GM18511 (cell line): ENCODE measurements around the gene PITPNB.

Experiments
- ATAC-seq: cut with Tn5 transposase; IDR thresholded peaks from one replicate; pipeline ENCODE4 v1.9.1; 2021; ENCODE audit warnings: mild to moderate bottlenecking, moderate library complexity; ENCODE audit not compliant: unreplicated experiment

PITPNB gene

DNA sequence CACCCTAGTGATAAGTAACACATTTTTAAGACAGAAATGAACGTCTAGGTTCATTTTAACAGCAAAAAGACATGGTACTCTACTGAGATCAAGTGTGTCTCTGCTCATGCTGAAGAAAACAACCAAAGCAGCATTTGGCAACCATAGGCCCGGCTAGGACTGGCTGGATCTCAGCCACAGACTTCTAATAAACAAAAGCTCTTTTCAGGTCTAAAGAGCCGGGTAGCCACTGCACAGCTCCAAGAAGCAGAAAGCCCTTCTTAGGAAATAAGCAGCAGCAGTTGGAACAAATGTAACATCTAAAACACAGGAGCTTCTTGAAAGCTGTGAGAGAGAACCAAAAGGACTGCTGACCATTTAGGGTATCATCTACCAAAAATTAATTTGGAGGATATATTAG is 37.6 kb downstream of the PITPNB start:
- ATAC-seq, result no peak

- no peak for ATAC-seq
Observed at GRCh38 chr22:27880778-27881394, 38.2 kb downstream of the PITPNB start.

DNA sequence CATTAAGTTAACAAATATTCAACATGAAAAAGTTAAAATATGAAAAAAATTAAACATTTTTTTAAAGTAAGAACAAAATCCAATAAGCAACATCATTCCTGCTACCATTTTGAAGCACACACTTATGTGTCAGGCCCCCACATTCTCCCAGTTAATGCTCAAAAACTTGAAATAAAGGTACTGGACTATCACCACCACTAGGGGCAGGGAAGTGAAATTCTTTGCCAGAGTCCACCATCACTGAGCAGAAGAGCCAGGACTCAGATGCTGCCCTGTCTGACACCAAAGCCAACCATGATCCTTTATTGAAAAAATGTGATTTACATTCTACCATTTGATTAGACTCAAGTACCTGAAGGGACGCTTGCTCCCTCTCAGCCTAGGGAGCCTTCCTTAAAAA is 39.1 kb downstream of the PITPNB start:
- ATAC-seq, result no peak

DNA sequence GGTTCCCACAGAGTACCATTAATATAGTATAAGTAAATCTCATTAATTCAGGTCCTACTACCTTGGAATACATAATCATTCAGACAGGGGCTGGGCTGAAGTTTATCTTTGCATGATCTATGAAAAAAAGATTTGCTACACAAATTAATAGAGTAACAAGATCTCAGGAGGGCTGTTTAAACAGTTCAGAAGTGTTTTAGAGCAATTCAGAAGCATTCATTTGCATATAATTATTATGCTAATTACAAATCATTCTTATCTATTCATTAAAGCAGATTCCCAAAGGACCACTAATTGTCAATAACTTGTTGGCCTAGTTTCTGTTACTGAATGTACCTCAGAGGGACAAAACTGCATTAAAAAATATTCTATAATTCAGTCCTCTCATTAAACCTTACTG is 40.5 kb downstream of the PITPNB start:
- ATAC-seq, result no peak

- no peak for ATAC-seq
Observed at GRCh38 chr22:27877501-27877900, 41.6 kb downstream of the PITPNB start.

DNA sequence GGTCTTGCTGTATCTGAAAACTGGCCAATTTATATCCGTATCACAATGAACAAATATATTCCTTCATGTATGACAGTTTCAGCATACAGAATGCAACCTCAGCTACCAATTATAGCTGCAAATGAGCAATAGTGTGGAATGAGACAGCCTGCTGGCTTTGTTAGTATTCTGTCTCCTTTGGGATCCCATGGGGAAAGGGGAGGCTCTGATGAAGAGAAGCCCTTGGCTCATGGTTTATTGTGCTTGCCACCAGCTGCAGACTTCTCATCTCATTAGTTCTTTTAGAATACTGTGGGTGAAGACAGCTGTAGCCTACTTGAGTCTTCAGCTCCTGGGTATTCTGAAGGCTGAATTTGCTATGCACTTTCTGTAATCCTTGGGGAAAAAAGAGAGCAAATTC is 42.4 kb downstream of the PITPNB start:
- no peak for ATAC-seq

DNA sequence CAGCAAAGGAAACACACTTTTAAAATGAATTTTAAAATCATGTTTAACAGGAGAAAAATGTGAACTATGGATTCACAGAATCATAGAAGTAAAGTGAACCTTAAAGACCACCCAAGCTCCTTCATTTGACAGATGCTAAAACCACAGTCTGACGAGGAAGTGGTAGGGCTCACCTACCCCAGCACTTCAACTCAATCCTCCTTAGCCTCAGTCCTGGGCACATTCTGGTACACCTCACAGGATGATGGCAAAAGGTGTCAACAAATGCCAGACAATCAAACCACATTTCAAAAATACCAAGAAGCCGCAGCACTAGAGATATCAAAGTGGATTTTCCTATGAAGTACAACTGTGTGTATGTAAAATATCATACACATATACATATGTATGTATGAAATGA is 43.1 kb downstream of the PITPNB start:
- no peak for ATAC-seq

- ATAC-seq, result no peak
Observed at GRCh38 chr22:27874764-27875163, 44.3 kb downstream of the PITPNB start.

GRCh38 chr22:27874185-27874584 is 44.9 kb downstream of the PITPNB start:
- no peak for ATAC-seq

- ATAC-seq, result no peak
Observed at GRCh38 chr22:27873472-27873871, 45.6 kb downstream of the PITPNB start.

DNA sequence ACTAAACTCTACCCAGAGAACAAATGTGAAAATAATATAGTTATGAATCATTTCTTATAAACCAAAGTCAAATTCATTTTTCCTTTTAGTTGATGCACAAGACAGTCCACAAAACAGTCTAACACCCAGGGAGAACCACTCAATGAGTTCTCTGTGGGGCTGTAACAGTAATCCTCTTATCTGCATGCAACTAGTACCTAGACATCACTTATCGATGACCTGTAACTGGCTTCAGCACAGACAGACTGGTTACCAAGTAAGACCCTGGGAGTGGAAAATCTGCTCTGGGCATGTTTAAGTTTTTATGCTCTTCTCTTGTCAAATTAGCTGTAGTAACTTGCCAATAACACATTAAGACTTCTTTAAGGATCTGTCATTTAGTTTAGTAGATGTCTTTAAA is 46.6 kb downstream of the PITPNB start:
- no peak for ATAC-seq

DNA sequence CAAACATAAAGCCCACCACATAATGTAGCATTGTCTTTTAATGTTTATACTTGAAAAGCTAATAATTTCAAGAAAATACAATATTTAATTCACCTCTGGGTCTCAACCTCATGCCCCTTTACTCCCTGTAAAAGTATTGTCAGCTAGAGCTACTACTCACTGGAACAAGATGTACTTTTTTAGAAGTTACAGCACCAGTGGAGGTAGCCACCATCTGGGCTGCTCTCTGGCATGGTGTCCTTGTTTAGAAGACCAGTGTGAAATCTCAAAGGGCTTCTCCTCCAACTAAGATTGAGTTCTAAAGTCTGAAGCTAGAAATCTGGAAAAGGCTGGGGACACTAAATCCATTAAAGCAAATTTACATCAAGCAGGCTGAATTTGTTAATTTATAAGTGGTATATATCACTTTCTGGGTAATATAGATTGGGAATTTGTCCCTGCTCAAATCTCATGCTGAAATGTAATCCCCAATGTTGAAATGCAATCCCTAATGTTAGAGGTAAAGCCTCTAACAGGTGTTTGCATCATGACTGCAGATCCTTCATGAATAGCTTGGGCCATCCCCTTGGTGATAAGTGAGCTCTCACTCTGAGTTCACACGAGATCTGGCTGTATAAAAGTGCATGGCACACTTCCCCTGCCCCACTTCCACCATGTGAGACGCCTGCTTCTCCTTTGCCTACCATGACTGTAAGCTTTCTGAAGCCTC is 47.6 kb downstream of the PITPNB start:
- no peak for ATAC-seq

GRCh38 chr22:27870234-27871191 is 48.5 kb downstream of the PITPNB start:
- no peak for ATAC-seq

- no peak for ATAC-seq
Observed at GRCh38 chr22:27868732-27869282, 50.2 kb downstream of the PITPNB start.

- no peak for ATAC-seq
Observed at GRCh38 chr22:27867953-27868731, 50.9 kb downstream of the PITPNB start.

GRCh38 chr22:27867085-27867952 is 51.7 kb downstream of the PITPNB start:
- ATAC-seq, result no peak

GRCh38 chr22:27866135-27867084 is 52.6 kb downstream of the PITPNB start:
- no peak for ATAC-seq

DNA sequence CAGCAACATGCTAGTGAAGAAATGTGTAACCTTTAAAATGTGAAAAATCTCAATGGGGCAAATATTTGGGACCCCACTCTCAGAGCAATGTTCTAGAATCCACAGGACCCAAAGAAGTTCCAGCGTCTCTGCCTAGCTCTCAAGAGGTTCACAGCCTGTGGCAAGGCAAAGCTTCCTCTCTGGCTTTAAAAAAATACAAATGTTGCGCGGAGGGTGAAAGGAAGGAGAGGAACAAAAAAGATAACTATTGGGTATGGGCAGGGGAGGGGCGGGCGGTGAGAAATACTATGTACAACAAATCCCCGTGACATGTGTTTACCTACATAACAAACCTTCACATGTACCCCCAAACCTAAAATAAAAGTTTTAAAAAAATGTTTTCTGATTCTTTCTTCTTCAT is 53.6 kb downstream of the PITPNB start:
- no peak for ATAC-seq

DNA sequence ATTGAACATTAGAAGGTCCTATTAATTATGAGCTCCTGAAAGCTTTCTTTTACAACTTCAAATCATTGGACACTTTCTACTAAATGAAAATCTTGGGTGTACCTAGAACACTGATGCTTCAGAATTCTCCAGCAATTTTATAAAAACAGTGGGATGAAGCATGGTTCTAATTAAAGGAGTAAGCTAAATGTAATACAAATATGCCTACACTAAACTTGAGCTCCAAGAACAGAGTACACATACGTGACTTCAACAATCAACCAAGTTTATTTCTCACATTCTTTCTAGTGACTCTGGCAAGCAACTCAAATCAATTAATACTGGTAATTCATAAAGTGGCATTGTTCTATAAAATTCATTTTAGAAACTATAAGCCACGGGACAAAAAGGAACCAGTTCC is 55.5 kb downstream of the PITPNB start:
- no peak for ATAC-seq
